Stimulated activated CD4-positive, alpha-beta T cell treated with anti-CD3 and anti-CD28 coated beads, Interleukin-4, amount 100 ng/mL, for 4 hours (primary cell): Measurements from ENCODE around the gene SGF29.
"Not testable (repeated sequence)": the region's sequence is repeated elsewhere in the genome, so short reads cannot be mapped to it uniquely, and the experiment has no call there.

Experiments
- DNase-seq, 2 experiments: peaks; one replicate each; pipeline ENCODE4 v3.0.0-alpha.2; 2020

SGF29 gene

DNA sequence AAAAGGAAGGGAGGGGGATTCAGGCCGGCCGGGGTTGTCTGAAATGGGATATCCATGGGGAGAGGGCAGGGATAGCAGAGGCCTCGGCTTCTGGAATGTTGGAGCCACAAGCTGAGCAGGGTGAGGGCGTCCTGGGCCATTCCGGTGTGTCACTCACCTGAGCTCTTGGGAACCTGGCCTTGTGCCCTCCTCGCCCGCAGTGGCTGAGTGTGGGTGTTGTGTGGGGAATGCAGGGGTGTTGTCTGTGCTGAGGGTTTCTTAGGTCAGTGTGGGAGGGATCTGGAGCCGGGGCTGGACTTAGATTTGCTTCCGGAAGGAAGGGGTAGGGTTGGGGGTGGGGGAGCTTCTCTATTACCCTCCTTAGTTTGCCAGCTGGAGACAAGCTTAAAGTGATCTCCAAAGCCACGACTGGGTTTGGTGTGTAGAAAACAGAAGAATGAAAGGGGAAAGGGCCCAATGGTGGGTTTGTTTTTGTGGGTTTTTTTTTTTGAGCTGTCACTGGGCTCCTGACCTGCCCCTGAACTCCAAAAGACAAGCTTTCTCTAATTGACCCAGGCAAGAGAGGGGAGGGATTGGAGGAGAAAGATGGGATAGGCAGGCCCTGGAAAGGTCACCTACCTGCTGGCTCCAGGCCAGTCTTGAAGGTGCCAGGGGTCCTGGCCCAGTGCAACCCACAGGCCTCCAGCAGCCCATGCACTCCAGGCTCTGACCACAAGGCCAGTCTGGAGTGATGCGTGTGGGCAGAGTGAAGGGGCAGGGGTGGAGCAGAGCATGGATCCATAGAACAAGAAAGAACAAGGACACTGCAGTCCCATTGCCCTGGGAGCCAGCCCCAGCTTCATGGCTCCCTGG, 43.3 kb downstream of the SGF29 start, which contains the start of gene SULT1A2:
Gene SULT1A2 (minus strand): TSS at position 211 of the 852 bp plus-strand sequence. CDS start 1,120 bp downstream, outside the sequence.
- DNase-seq = no peak

DNA sequence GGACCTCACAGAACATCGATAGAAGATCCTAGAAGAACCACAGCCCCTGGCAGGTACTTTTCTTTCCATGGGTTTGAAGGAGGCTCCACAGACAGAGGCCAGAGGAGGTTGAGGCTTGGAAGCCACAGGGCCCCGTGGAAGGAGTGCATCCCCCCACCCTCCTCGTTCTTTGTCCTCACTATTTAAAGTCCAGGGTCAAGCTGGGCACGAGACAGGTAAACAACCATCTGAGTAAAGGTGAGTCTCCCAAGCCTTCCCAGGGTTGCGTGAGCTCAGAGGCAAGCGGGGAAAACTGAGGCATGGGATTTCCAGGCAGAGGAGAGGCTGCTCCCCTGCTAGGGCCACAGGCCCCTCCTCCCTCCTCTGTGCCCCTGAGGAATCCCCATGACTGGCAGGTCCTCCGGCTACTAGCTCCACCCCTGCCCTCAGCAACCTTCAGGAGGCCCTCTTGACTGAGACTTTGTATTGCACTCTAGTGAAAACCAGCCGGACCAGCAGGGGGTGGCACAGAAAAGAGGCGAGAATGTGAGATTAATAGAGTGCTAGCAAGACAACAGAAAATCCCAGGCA, 44.1 kb downstream of the SGF29 start:
- DNase-seq = no peak

DNA sequence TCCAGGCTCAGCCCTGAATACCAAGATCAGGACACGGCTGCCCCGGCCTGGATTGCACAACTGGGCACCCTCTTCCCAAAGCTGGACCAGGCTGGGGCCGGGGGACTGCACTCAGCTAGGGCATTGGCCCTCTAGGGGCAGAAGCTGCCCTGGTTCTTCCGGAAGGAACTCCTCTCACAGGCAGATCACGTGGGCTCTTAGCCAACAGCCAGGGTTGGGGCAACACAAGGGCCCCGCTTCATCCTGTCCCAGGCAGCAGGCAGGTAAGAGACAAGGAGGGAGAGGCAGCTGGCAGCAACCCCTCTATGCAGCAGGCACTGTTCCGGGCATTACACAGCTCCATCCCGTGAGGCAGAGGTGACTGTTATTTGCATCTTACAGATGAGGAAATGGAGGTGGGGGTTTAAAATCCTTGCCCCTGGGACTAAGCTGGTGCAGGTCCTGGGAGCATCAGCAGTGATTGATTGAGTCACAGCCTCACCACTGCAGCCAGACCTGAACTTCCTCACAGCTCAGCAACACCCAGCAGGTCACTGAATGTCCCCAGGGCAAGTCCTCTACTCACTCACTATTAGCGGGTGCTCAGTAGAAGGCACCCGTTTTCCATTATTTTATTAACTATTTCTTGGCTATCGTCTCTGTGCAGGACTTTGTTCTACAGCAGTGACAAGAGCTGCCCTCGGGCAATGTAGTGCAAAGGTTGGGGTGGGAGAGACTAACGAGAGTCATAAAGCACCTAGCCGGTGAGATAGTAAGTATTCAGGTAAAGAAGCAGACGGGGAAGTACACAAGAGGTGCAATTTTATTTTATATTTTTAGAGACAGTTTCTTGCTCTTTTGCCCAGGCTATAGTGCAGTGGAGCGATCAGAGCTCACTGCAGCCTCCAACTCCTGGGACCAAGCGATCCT, 45.9 kb downstream of the SGF29 start:
- not testable (repeated sequence) for DNase-seq

DNA sequence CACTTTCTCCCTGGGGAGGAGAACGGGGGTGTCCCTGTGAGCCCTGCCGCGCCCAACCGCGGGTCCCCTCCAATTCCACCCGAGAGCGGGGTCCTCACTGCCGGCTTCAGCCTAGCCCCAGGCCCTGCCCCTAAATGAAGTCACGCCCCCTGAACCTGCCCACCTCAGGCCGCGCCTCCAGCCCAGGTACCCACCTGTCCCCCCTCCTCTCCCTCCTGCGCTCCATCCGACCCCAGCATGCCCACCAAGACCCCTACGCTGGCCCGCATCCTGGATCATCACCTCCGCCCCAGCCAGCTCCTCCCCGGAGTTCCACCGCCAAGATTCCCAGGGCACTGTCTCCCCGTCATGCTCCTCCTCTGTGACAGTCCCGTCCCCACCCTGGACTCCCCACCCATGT, 47.2 kb downstream of the SGF29 start:
- not testable (repeated sequence) for DNase-seq

DNA sequence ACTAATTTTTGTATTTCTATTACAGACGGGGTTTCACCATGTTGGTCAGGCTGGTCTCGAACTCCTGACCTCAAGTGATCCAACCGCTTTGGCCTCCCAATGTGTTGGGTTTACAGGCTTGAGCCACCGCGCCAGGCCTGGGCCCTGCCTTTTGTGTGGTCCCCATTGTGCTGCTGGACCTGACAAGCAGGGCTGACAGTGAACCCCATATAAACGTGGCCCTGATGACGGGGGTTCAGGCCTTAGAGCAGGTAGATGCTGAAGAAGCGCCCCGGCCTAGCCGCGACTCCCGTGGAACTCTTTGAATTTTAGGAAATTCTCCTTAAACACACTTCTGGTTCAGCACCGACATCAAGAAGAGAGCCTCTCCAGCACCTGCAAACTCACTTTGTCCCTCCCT, 47.9 kb downstream of the SGF29 start:
- not testable (repeated sequence) for DNase-seq

DNA sequence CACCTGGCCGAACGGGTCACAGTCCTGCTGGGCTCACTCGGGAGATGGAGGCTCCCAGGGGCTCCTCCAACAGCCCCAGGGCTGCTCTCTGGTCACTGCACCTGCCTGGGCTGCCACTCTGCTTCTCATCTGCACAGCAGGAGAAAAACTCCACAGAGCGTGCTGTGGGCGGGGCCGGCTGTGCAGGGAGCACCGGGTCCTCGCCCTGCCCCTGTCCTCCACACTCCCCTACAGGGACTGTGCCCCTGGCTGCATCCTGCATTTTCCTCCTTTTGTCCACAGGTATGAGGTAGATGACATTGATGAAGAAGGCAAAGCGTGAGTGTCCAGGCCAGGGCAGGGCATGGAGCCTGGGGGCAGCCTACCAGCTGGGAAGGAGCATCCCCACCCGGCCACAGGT, 48.3 kb downstream of the SGF29 start:
- not testable (repeated sequence) for DNase-seq

DNA sequence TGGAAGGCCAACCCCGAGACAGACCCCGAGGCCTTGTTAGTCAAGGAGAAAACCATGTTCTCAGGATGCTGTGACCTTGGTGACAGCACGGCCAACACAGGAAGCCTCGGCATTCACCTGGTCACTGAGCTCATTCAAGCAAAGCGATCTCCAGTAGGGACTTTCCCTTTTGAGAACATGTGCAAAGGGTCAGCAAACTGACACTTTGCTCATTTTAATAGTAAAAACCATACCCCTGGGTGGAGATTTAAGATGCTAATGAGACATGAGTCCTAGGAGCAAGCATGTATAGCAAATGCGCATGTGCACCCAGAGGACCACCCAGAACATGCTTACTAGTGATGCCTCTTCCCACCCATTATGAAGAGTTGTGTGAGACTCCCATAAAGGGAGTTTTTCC, 48.8 kb downstream of the SGF29 start:
- DNase-seq = no peak

DNA sequence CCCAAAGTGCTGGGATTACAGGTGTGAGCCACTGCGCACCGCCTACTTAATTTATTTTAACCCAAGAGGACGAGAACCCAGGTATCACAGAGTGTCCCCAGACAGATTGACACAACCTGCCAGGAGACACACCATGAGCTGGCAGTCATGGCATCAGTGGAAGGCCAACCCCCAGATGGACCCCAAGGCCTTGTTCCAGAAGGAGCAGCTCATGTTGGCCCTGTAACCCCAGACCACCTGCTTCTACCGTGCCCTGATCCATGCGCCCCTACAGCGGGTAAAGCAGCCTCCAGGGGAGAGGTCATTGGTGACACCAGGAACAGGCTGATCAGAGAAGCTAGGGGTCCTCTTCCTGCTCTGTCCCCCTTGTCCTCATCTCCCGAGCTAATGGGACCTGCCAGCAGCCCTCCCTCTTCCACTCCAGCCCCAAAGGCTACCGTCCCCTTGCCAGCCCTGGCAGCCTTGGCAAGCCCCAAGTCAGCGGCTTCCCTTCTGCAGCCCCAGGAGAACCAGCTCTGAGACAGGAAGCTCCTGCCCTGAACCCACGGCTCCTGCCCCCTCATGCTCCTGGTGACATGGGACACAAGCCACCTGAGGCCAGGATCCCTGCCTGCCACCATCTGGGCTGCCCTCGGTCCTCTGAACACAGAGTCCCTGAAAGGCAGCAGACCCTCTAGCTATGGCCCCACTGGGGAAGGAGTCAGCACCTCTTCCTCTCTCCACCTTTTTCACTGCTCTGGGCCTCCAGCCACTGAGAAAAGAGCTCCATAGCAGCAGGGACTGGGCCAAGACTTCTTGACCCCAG, 49.9 kb downstream of the SGF29 start:
- DNase-seq = no peak

DNA sequence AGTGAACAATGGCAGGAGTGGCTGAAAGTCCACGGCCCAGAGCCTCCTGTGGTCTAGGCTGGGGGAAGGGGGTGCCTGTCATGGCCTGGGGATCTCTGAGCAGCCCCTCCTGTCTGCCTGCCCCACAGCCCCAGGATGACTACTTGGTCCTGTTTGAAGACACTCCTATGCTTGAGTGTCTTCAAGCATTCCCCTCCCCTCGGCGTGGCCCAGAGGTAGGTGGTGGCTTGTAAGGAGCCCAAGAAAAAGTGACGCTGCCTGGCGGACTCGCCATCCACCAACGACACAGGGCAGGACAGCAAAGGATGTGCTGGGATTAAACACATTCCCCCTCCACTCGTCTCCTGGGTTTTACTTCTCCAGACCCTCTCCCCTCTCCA, 50.5 kb downstream of the SGF29 start:
- no peak for DNase-seq

DNA sequence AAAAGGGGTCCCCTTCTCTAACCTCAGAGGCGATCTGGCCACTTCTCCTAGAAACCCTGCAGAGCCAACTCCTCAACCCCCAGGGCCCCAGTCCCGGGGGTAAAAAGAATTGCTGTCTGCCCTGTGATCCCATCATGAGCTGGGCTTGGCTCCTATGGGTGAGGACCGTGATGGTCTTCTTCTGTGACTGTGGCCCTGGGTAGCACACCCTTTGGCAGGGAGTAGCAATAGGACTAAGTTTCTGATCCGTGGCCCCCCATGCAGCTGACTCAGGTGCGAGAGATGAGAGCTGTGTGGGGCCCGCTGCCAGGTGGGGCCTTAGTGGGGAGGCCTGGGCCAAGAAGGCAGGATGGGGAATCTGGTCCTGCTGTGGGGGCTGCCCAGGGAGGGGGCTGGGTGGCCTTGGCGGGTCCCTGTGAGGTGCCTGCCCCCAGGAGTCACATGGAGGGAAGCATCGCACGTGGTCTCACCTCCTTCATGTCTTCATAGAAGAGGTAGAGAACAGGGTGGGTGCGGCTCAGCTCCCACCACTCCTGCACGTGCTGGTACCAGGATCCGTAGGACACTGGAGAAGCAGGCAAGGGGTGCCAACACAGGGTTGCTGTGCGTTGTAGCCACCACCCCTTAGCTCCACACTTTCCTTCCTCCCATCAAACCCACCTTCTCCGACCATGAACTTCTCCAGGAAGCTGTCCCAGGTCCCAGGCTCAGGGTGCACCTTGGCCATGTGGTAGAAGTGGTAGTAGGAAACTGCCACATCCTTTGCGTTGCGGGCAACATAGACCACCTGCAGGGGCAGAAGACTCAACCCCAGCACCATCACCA, 52.8 kb downstream of the SGF29 start:
- no peak for DNase-seq

DNA sequence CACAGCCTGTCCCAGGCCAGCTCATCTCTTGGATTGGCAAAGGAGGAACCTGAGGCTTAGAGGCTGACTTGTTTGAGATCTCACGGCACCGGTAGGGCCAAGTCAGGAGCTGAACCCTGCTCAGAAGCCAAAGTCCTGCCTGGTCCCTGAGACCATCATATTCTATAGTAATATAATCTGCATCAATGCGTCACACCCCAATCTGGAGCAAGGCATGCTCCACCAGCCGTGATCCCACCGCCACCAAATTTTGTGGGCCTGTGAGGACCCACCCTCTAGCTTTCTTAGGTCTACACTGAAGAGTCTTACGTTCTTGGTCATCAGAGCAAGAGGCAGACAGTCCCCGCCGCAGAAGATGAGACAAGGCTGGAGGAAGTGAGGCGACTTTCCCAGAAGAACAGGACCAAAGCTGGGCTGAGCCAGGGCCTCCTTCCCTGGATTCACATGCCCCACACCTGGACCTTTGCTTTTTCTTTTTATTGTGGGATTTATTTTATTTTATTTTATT, 53.5 kb downstream of the SGF29 start:
- DNase-seq = no peak

DNA sequence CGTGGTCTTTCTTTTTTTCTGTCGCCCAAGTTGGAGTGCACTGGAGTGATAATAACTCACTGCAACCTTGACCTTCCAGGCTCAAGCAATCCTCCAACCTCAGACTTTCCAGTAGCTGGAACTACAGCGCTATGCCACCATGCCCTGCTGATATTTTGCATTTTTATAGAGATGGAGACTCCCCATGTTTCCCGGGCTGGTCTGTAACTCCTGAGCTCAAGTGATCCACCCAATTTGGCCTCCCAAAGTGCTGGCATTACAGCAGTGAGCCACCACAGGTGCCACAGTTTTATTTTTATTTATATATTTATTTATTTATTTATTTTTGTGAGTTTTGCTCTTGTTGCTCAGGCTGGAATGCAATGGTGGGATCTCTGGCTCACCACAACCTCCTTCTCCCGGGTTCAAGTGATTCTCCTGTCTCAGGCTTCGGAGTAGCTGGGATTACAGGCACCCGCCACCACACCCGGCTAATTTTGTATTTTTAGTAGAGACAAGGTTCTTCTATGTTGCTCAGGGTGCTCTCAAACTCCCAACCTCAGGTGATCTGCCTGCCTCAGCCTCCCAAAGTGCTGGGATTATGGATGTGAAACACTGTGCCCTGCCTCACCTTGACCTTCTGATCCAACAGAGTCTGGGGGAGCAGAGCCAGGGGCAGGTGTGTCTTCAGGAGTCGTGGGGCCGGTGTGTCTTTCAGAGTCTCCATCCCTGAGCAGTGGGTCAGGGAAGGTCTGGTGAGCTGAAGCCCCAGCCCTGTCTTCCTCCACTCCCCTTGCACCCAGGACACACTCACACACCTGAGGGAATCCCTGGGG, 54.2 kb downstream of the SGF29 start:
- not testable (repeated sequence) for DNase-seq

DNA sequence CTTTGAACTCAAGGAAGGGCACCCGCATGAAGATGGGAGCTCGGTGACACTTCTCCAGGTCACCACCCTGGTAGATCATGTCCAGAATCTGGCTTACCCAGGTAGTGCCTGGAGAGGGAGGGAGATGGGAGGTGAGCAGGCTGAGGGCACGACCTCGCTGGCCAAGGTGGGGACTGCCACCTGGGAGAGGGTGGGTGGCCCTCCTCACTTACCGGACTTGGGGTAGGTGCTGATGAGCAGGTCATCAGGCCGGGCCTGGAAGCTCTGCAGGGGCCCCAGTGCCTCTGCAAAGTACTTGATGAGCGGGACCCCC, 54.7 kb downstream of the SGF29 start:
- not testable (repeated sequence) for DNase-seq

DNA sequence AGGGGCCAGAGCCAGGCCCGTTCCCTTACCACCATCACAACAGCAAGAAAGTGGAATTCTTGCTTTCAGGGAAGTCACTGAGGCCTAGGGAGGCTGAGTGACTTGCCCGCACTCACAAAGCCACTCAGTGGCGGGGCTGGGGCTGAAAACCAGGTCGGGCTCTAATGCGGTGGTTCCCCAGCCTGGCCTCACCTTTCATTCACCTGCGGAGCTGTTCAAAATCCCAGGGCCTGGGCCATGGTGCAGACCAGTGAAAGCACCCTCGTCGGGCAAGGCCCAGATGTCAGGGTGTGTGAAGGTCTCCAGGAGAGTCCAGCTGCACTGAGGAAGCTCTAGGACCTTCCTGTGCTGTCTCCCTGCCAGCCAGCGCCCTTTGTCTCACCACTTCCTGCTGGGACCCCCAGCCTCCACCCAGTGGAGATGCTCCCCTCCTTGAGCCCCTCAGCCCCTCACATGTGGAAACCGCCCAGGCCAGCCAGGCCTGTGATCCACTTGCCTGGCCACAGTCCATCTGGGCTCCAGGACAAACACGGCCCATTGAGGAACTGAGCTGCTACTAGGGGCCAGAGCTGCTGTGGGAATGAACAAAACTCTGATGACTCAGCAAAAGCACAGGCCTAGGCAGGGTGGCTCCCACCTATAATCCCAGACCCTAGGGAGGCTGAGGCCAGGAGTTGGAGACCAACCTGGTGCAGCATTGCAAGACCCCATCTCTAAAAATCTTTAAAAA, 55.3 kb downstream of the SGF29 start:
- not testable (repeated sequence) for DNase-seq

DNA sequence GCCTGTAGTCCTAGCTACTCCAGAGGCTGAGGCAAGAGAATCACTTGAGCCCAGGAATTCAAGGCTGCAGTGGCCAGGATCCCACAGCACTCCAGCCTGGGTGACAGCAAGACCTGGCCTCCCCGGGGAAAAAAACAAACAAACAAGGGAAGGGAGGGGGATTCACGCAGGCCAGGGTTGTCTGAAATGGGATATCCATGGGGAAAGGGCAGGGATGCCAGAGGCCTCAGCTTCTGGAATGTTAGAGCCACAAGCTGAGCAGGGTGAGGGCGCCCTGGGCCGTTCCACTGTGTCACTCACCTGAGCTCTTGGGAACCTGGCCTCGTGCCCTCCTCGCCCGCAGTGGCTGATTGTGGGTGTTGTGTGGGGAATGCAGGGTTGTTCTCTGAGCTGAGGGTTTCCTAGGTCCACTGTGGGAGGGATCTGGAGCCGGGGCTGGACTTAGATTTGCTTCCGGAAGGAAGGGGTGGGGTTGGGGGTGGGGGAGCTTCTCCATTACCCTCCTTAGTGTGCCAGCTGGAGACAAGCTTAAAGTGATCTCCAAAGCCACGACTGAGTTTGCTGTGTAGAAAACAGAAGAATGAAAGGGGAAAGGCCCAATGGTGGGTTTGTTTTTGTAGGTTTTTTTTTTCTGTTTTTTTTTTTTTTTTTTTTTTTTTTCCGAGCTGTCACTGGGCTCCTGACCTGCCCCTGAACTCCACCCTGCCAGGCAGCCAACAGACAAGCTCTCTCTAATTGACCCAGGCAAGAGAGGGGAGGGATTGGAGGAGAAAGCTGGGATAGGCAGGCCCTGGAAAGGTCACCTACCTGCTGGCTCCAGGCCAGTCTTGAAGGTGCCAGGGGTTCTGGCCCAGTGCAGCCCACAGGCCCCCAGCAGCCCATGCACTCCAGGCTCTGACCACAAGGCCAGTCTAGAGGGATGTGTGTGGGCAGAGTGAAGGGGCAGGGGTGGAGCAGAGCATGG, 56.2 kb downstream of the SGF29 start, which contains the start of gene SULT1A1:
Gene SULT1A1 (minus strand): TSS at position 414 of the 964 bp plus-strand sequence. CDS start 1,189 bp downstream, outside the sequence.
- no peak for DNase-seq

DNA sequence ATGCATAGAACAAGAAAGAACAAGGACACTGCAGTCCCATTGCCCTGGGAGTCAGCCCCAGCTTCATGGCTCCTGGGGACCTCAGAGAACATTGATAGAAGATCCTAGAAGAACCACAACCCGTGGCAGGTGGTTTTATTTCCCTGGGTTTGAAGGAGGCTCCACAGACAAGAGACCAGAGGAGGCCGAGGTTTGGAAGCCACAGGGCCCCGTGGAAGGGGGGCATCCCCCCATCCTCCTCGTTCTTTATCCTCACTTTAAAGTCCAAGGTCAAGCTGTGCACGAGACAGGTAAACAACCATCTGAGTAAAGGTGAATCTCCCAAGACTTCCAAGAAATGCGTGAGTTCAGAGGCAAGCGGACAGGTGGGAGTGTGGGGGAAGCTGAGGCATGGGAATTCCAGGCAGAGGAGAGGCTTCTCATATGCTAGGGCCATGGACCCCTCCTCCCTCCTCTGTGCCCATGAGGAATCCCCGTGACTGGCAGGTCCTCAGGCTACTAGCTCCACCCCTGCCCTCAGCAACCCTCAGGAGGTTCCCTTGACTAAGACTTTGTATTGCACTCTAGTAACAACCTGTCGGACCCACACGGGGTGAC, 57.0 kb downstream of the SGF29 start:
- no peak for DNase-seq

DNA sequence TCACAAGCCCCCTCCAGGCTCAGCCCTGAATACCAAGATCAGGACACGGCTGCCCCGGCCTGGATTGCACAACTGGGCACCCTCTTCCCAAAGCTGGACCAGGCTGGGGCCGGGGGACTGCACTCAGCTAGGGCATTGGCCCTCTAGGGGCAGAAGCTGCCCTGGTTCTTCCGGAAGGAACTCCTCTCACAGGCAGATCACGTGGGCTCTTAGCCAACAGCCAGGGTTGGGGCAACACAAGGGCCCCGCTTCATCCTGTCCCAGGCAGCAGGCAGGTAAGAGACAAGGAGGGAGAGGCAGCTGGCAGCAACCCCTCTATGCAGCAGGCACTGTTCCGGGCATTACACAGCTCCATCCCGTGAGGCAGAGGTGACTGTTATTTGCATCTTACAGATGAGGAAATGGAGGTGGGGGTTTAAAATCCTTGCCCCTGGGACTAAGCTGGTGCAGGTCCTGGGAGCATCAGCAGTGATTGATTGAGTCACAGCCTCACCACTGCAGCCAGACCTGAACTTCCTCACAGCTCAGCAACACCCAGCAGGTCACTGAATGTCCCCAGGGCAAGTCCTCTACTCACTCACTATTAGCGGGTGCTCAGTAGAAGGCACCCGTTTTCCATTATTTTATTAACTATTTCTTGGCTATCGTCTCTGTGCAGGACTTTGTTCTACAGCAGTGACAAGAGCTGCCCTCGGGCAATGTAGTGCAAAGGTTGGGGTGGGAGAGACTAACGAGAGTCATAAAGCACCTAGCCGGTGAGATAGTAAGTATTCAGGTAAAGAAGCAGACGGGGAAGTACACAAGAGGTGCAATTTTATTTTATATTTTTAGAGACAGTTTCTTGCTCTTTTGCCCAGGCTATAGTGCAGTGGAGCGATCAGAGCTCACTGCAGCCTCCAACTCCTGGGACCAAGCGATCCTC, 58.9 kb downstream of the SGF29 start:
- DNase-seq = not testable (repeated sequence)
